Measurements from ENCODE around the gene PALLD.

The PALLD gene

GRCh38 chr4:168920441-168921065 is 423.7 kb downstream of the PALLD start:
- no peak for DNase-seq (ENCODE audit: low read depth)
- no peak for TF ChIP-seq CTCF (conservative IDR thresholded peaks at IDR 0.05; ENCODE audit: low read depth, low read length)
- H3K4me3 ChIP-seq (ENCODE audit: low read depth, low read length), result no peak overlapping the region

- H3K4me3 ChIP-seq (ENCODE audit: low read depth, low read length), result no peak overlapping the region
- peak; percentile 81 for TF ChIP-seq CTCF (conservative IDR thresholded peaks at IDR 0.05; ENCODE audit: low read depth, low read length)
- DNase-seq (ENCODE audit: low read depth), result peak; percentile 92
Measured at GRCh38 chr4:168923526-168924194, 426.8 kb downstream of the PALLD start.

- H3K4me3 ChIP-seq (ENCODE audit: low read depth, low read length), result no peak overlapping the region
- TF ChIP-seq CTCF (conservative IDR thresholded peaks at IDR 0.05; ENCODE audit: low read depth, low read length), result no peak
- no peak for DNase-seq (ENCODE audit: low read depth)
Measured at GRCh38 chr4:168924667-168925066, 427.8 kb downstream of the PALLD start.

- no peak overlapping the region for H3K4me3 ChIP-seq (ENCODE audit: low read depth, low read length)
- DNase-seq (ENCODE audit: low read depth), result no peak
- TF ChIP-seq CTCF (conservative IDR thresholded peaks at IDR 0.05; ENCODE audit: low read depth, low read length), result no peak
Measured at GRCh38 chr4:168925789-168926490, 429.1 kb downstream of the PALLD start.

GRCh38 chr4:168928346-168928745 is 431.5 kb downstream of the PALLD start:
- no peak for DNase-seq (ENCODE audit: low read depth)
- no peak for TF ChIP-seq CTCF (conservative IDR thresholded peaks at IDR 0.05; ENCODE audit: low read depth, low read length)
- H3K4me3 ChIP-seq (ENCODE audit: low read depth, low read length), result no peak overlapping the region

GRCh38 chr4:168928875-168929274 is 432.0 kb downstream of the PALLD start:
- TF ChIP-seq CTCF (conservative IDR thresholded peaks at IDR 0.05; ENCODE audit: low read depth, low read length), result no peak
- DNase-seq (ENCODE audit: low read depth), result no peak
- H3K4me3 ChIP-seq (ENCODE audit: low read depth, low read length), result no peak overlapping the region

All from choroid plexus epithelial cell (primary cell).